Panc1 (cell line): ENCODE measurements around the gene NCBP2.

Experiments
- POLR2AphosphoS5 ChIP-seq: IDR thresholded peaks from 2 replicates; pipeline ENCODE4 v1.6.1; 2012; ENCODE audit warnings: mild to moderate bottlenecking, low read depth, low read length, moderate library complexity
- TCF7L2 ChIP-seq: IDR thresholded peaks from 2 replicates; pipeline ENCODE4 v1.6.1; 2011; ENCODE audit warnings: mild to moderate bottlenecking, low read depth, low read length, inconsistent platforms
- TF ChIP-seq, protein P1 (sequence below): fragments of 450-650 bp; IDR thresholded peaks from 2 replicates; pipeline ENCODE4 v1.5.1; 2017; ENCODE audit warnings: mild to moderate bottlenecking

DNA sequence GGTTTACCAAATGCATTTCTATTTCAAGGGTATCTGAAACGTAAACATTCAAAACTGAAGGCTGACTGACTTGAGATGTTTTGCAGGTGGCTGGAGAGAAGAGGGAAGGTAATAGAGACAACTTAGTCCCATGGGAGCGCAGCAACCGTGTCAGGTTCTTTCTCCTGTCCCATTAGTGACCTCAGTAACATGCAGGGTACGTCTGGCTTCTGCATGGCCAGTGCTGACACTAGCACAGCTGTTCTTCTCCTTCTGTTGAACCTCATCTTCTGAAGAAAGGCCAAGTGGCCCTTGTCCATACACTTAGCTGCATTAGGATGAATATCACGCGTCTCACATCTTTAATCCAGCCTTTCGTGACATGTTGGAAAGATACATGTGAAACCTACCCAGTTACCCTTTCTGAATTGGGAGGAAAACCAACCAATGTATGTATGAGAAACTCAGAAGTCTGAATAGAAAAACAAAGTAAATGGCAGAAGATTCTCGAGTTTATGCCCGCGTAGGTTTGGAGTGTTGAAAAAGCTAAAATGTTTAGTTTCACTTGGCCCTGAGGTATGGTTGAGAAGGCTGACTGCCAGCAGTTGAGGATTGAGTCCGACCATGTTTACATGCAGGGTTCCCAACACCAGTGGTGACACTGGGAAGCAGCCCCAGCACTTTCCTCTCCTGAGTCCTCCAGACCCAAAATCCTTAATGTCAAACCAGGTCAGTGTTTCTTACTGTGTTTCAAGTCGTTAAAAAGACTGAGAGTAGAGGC, 10.3 kb downstream of the NCBP2 start:
- TF ChIP-seq, protein P1, sequence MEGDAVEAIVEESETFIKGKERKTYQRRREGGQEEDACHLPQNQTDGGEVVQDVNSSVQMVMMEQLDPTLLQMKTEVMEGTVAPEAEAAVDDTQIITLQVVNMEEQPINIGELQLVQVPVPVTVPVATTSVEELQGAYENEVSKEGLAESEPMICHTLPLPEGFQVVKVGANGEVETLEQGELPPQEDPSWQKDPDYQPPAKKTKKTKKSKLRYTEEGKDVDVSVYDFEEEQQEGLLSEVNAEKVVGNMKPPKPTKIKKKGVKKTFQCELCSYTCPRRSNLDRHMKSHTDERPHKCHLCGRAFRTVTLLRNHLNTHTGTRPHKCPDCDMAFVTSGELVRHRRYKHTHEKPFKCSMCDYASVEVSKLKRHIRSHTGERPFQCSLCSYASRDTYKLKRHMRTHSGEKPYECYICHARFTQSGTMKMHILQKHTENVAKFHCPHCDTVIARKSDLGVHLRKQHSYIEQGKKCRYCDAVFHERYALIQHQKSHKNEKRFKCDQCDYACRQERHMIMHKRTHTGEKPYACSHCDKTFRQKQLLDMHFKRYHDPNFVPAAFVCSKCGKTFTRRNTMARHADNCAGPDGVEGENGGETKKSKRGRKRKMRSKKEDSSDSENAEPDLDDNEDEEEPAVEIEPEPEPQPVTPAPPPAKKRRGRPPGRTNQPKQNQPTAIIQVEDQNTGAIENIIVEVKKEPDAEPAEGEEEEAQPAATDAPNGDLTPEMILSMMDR = no peak
- no peak for TF ChIP-seq POLR2AphosphoS5
- TF ChIP-seq TCF7L2 = no peak
